Trophoblast cell (in vitro differentiated cells and primary cell): ENCODE results near the gene RGSL1.

ENCODE experiments used
- DNase-seq, 2 donors: peaks; one replicate each; pipeline ENCODE4 v3.0.0-alpha.2; 2016
- H2AFZ ChIP-seq: 2 replicates; pipeline ENCODE4 v1.6.1; 2013; ENCODE audit warnings: low read length, moderate library complexity, mild to moderate bottlenecking; ENCODE audit not compliant: insufficient read depth, poor library complexity
- H2AK5ac ChIP-seq: 2 replicates; pipeline ENCODE4 v1.6.1; 2013; ENCODE audit warnings: mild to moderate bottlenecking, low read length
- H2BK120ac ChIP-seq: 2 replicates; pipeline ENCODE4 v1.6.1; 2013; ENCODE audit warnings: low read length, mild to moderate bottlenecking, moderate library complexity; ENCODE audit not compliant: insufficient read depth, poor library complexity
- H2BK12ac ChIP-seq: 2 replicates; pipeline ENCODE4 v1.6.1; 2013; ENCODE audit warnings: mild to moderate bottlenecking, low read length, moderate library complexity
- H2BK5ac ChIP-seq: 2 replicates; pipeline ENCODE4 v1.6.1; 2013; ENCODE audit warnings: low read length, low read depth, moderate library complexity, mild to moderate bottlenecking; ENCODE audit not compliant: poor library complexity
- H3K14ac ChIP-seq: 2 replicates; pipeline ENCODE4 v1.6.1; 2013; ENCODE audit warnings: mild to moderate bottlenecking, low read length
- H3K18ac ChIP-seq: 2 replicates; pipeline ENCODE4 v1.6.1; 2013; ENCODE audit warnings: mild to moderate bottlenecking, low read length
- H3K23ac ChIP-seq: 2 replicates; pipeline ENCODE4 v1.6.1; 2013; ENCODE audit warnings: low read length
- H3K27ac ChIP-seq: 2 replicates; pipeline ENCODE4 v1.5.1; 2013; ENCODE audit warnings: low read depth, mild to moderate bottlenecking, inconsistent platforms, low read length, moderate library complexity
- H3K27me3 ChIP-seq: 2 replicates; pipeline ENCODE4 v1.6.1; 2013; ENCODE audit warnings: inconsistent platforms, mild to moderate bottlenecking, low read length, moderate library complexity; ENCODE audit not compliant: insufficient read depth
- H3K36me3 ChIP-seq, 2 experiments: 1 replicate in 1 of 2; 2 replicates in 1 of 2; pipeline ENCODE4 v1.6.1; 2013; ENCODE audit warnings: low read length in 2 of 2, mild to moderate bottlenecking in 2 of 2, moderate library complexity in 1 of 2; ENCODE audit not compliant: insufficient read depth in 2 of 2, control insufficient read depth in 1 of 2
- H3K4ac ChIP-seq: 2 replicates; pipeline ENCODE4 v1.6.1; 2013; ENCODE audit warnings: low read depth, mild to moderate bottlenecking, low read length, moderate library complexity
- H3K4me1 ChIP-seq, 2 experiments: 1 replicate in 1 of 2; 2 replicates in 1 of 2; pipeline ENCODE4 v1.6.1; 2013; ENCODE audit warnings: low read length in 2 of 2, mild to moderate bottlenecking in 2 of 2, moderate library complexity in 1 of 2; ENCODE audit not compliant: insufficient read depth in 2 of 2, control insufficient read depth in 1 of 2
- H3K4me2 ChIP-seq: 2 replicates; pipeline ENCODE4 v1.6.1; 2013; ENCODE audit warnings: inconsistent platforms, mild to moderate bottlenecking, low read length, moderate library complexity
- H3K4me3 ChIP-seq: 2 replicates; pipeline ENCODE4 v1.5.1; 2013; ENCODE audit warnings: mild to moderate bottlenecking, low read depth, low read length, inconsistent platforms
- H3K79me1 ChIP-seq: one replicate; pipeline ENCODE4 v1.6.1; 2013; ENCODE audit warnings: low read length
- H3K79me2 ChIP-seq: 2 replicates; pipeline ENCODE4 v1.6.1; 2013; ENCODE audit warnings: low read length, mild to moderate bottlenecking; ENCODE audit not compliant: control insufficient read depth, insufficient read depth, poor library complexity
- H3K9ac ChIP-seq: 2 replicates; pipeline ENCODE4 v1.6.1; 2013; ENCODE audit warnings: mild to moderate bottlenecking, low read length
- H3K9me3 ChIP-seq: 2 replicates; pipeline ENCODE4 v1.6.1; 2013; ENCODE audit warnings: low read depth, mild to moderate bottlenecking, control low read depth, inconsistent platforms, low read length; ENCODE audit not compliant: insufficient read depth
- H4K12ac ChIP-seq: 2 replicates; pipeline ENCODE4 v1.6.1; 2013; ENCODE audit warnings: low read depth, mild to moderate bottlenecking, low read length, moderate library complexity
- H4K8ac ChIP-seq: 2 replicates; pipeline ENCODE4 v1.6.1; 2013; ENCODE audit warnings: low read depth, mild to moderate bottlenecking, low read length, moderate library complexity
- H4K91ac ChIP-seq: one replicate; pipeline ENCODE4 v1.6.1; 2013; ENCODE audit warnings: low read depth, mild to moderate bottlenecking, low read length, moderate library complexity
- WGBS: extraction: QIAGEN DNeasy Blood & Tissue Kit; methylation state at CpG from one replicate; pipeline ENCODE4 v1.1.7; 2013; ENCODE audit warnings: missing lambda C conversion rate; ENCODE audit not compliant: insufficient read length, insufficient coverage; ENCODE audit errors: extremely low coverage; 5-methylcytosine and 5-hydroxymethylcytosine counted together

Gene RGSL1

DNA sequence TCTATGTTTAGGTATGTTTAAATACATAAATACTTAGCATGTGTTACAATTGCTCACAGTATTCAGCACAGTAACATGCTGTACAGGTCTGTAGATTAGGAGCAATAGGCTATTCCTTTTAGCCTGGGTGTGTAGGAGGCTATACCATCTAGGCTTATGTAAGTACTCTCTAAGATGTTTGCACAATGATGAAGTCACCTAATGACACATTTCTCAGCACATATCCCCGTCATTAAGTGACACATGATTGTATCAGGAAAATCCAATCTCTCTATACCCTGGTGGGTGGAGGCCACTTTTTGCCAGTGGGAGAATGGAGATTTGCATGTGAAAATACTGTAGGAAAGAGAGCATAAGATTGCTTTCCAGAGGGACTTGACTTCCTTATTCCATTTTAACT, 43.9 kb upstream of the RGSL1 start:
- DNase-seq: peak in 1 of 2 donors; percentile 7
- Histone ChIP-seq H3K4me1 (no peaks in the 10 kb centered on the region), H3K79me2 (no peaks in the 10 kb centered on the region), H2AFZ (no peak overlapping the region), H3K18ac (no peak overlapping the region), H3K4me3 (no peak overlapping the region), H3K9ac (no peak overlapping the region), H4K8ac (no peak overlapping the region), H3K4me2 (no peak overlapping the region), H4K12ac (no peak overlapping the region), H3K9me3 (no peaks in the 10 kb centered on the region), H3K79me1 (no peaks in the 10 kb centered on the region), H2BK5ac (no peak overlapping the region), H3K23ac (no peak overlapping the region), H3K27me3 (no peaks in the 10 kb centered on the region), H2BK120ac (no peak overlapping the region), H3K14ac (no peak overlapping the region), H3K4ac (no peak overlapping the region), H4K91ac (no peak overlapping the region), H3K27ac (no peak overlapping the region), H2AK5ac (no peak overlapping the region), H2BK12ac (no peak overlapping the region), H3K36me3 (no peaks in the 10 kb centered on the region)
- WGBS: no CpG with 5 or more reads among the region's 1 CpG

DNA sequence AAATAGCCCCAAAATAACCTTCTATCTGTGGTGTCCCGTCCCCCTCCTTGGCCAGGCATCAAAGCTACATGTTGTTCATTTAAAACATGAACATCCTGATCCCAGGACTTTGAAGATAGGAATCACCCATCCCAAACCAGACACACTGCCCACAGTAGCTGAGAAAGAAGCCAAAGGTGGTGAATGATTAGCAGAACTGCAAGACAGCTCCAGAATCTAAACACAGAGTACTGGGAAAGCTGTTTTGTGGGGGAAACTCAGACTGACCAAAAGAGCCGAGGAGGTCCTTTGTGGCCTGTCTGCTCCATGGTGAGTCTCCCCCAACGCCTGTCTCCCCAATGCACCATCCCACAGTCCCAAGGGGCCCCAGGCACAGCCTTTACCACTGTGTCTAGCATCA, 42.2 kb upstream of the RGSL1 start:
- H2BK12ac ChIP-seq: no peak overlapping the region
- no peaks in the 10 kb centered on the region for H3K79me2 ChIP-seq
- H3K4me2 ChIP-seq: no peak overlapping the region
- no peak overlapping the region for H3K18ac ChIP-seq
- H2AFZ ChIP-seq: no peak overlapping the region
- H3K9me3 ChIP-seq: no peaks in the 10 kb centered on the region
- no peak overlapping the region for H3K4ac ChIP-seq
- no peak overlapping the region for H4K8ac ChIP-seq
- H2AK5ac ChIP-seq: no peak overlapping the region
- no peak overlapping the region for H2BK5ac ChIP-seq
- H3K23ac ChIP-seq: no peak overlapping the region
- H3K27me3 ChIP-seq: no peaks in the 10 kb centered on the region
- no peaks in the 10 kb centered on the region for H3K4me1 ChIP-seq
- H3K79me1 ChIP-seq: no peaks in the 10 kb centered on the region
- no peak for DNase-seq
- no peak overlapping the region for H3K27ac ChIP-seq
- no CpG with 5 or more reads among the region's 3 CpGs for WGBS
- no peak overlapping the region for H4K12ac ChIP-seq
- H3K4me3 ChIP-seq: no peak overlapping the region
- H3K36me3 ChIP-seq: no peaks in the 10 kb centered on the region
- H3K14ac ChIP-seq: no peak overlapping the region
- no peak overlapping the region for H4K91ac ChIP-seq
- no peak overlapping the region for H3K9ac ChIP-seq
- H2BK120ac ChIP-seq: no peak overlapping the region

DNA sequence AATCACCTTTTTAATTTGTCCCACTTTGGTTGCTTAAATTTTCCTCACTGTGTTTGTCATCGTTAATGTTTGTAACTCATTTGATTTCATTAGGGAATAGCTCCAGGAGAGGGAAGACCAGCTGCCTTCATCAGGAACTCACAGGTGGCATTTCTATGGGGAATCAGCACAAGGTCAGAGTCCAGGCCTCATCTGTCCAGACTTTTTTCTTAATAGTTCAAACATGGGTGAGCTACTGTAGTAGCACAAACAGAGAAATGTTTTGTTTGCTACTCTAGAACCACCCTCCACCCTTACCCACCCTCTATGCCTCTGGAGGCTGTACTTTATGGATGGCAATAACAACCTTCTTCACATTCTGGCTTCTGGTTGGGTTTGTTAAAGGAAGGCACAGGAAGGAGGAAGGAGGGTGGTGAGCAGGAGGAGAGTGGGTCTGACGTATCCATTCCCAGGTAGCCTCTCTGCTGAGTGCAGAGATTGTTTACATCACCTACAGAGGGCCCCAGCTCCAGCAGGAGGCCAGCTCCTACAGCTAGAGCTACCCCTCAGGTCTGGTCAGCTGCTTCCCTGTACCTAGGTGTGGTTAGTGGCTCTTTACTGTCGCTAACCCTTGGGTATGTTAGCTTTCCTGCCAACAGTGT, 41.4 kb upstream of the RGSL1 start:
- H3K4me1 ChIP-seq: no peaks in the 10 kb centered on the region
- no peak overlapping the region for H3K4me2 ChIP-seq
- H2BK120ac ChIP-seq: no peak overlapping the region
- H2BK12ac ChIP-seq: no peak overlapping the region
- no peak overlapping the region for H2BK5ac ChIP-seq
- DNase-seq: no peak
- no peak overlapping the region for H4K91ac ChIP-seq
- H4K8ac ChIP-seq: no peak overlapping the region
- H3K4ac ChIP-seq: no peak overlapping the region
- no peaks in the 10 kb centered on the region for H3K27me3 ChIP-seq
- no peak overlapping the region for H3K18ac ChIP-seq
- no peak overlapping the region for H3K9ac ChIP-seq
- H3K79me1 ChIP-seq: no peaks in the 10 kb centered on the region
- H3K14ac ChIP-seq: no peak overlapping the region
- H3K4me3 ChIP-seq: peak overlapping the region; percentile 47
- H4K12ac ChIP-seq: no peak overlapping the region
- H3K27ac ChIP-seq: no peak overlapping the region
- H2AK5ac ChIP-seq: no peak overlapping the region
- H3K23ac ChIP-seq: no peak overlapping the region
- WGBS: no CpG with 5 or more reads among the region's 3 CpGs
- H3K9me3 ChIP-seq: no peaks in the 10 kb centered on the region
- no peak overlapping the region for H2AFZ ChIP-seq
- no peaks in the 10 kb centered on the region for H3K36me3 ChIP-seq
- no peaks in the 10 kb centered on the region for H3K79me2 ChIP-seq

DNA sequence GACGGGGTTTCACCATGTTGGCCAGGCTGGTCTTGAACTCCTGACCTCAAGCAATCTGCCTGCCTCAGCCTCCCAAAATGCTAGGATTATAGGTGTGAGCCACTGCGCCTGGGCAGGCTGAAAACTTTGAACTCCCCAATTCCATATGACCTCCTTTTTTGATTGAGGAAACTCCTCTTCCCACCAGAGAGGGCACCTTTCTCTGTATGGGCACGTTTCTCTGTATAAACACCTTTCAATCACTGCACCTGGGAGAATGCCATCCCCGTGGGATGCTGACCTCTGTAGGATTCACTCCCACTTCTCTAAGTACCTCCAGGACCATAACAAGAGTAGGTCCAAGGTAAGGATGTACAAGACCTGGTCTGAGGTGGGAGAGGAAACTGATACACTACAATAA, 39.8 kb upstream of the RGSL1 start:
- DNase-seq: no peak
- H3K4me2 ChIP-seq: no peak overlapping the region
- no peaks in the 10 kb centered on the region for H3K79me1 ChIP-seq
- H3K27ac ChIP-seq: no peak overlapping the region
- H2BK120ac ChIP-seq: no peak overlapping the region
- no peak overlapping the region for H2AFZ ChIP-seq
- no peaks in the 10 kb centered on the region for H3K9me3 ChIP-seq
- H3K4me3 ChIP-seq: no peak overlapping the region
- H3K4me1 ChIP-seq: no peaks in the 10 kb centered on the region
- H4K12ac ChIP-seq: no peak overlapping the region
- no peak overlapping the region for H3K23ac ChIP-seq
- no peak overlapping the region for H3K9ac ChIP-seq
- no peaks in the 10 kb centered on the region for H3K79me2 ChIP-seq
- no peak overlapping the region for H4K91ac ChIP-seq
- no peaks in the 10 kb centered on the region for H3K36me3 ChIP-seq
- H4K8ac ChIP-seq: no peak overlapping the region
- no peak overlapping the region for H3K14ac ChIP-seq
- H3K4ac ChIP-seq: no peak overlapping the region
- no CpG with 5 or more reads among the region's 4 CpGs for WGBS
- no peaks in the 10 kb centered on the region for H3K27me3 ChIP-seq
- no peak overlapping the region for H2BK12ac ChIP-seq
- H3K18ac ChIP-seq: no peak overlapping the region
- no peak overlapping the region for H2AK5ac ChIP-seq
- no peak overlapping the region for H2BK5ac ChIP-seq
